DMS79 (cell line): ENCODE results near the gene WEE1.
"Not testable (repeated sequence)": the region's sequence is repeated elsewhere in the genome, so short reads cannot be mapped to it uniquely, and the experiment has no call there.

Source experiments
- DNase-seq: peaks from one replicate; lab custom pipeline; 2025; lab: John Stamatoyannopoulos, UW

Gene WEE1

GRCh38 chr11:9622353-9622752, 48.9 kb downstream of the WEE1 start:
- not testable (repeated sequence) for DNase-seq

GRCh38 chr11:9623053-9623452, 49.6 kb downstream of the WEE1 start:
- not testable (repeated sequence) for DNase-seq

GRCh38 chr11:9624448-9624847, 51.0 kb downstream of the WEE1 start:
- DNase-seq = no peak

GRCh38 chr11:9625162-9625561, 51.7 kb downstream of the WEE1 start:
- no peak for DNase-seq

- DNase-seq = no peak
These were observed 52.3 kb downstream of the WEE1 start for GRCh38 chr11:9625728-9626127.

- no peak for DNase-seq
These were observed 53.3 kb downstream of the WEE1 start for GRCh38 chr11:9626496-9627394.

GRCh38 chr11:9629064-9629463, 55.6 kb downstream of the WEE1 start:
- DNase-seq = no peak

GRCh38 chr11:9633679-9634078, 60.2 kb downstream of the WEE1 start:
- no peak for DNase-seq

- no peak for DNase-seq
These were observed 63.2 kb downstream of the WEE1 start for GRCh38 chr11:9636691-9637090.

- DNase-seq = no peak
These were observed 65.6 kb downstream of the WEE1 start for GRCh38 chr11:9639099-9639498.
